ENCODE results near the gene HSD17B12.

DNA sequence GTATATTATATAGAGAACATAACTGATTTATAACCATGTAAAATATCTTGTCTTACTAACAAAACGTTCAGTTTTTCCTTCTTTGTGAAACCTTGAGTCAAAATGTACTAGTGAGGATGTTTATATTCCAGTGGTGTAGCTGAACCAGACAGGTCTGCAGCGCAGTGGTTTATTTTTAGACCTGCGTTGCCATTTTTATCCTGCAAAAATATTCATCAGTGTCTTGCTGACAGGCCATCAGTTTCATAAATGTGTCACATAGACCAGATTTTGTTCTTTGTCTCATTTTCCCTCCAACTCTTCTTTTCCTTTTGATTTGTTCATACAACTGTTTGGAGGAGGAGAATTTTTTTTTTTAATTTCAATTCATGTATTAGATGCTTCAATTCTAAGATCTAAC lies 43.1 kb downstream of the HSD17B12 start:
- TF ChIP-seq, protein P1, sequence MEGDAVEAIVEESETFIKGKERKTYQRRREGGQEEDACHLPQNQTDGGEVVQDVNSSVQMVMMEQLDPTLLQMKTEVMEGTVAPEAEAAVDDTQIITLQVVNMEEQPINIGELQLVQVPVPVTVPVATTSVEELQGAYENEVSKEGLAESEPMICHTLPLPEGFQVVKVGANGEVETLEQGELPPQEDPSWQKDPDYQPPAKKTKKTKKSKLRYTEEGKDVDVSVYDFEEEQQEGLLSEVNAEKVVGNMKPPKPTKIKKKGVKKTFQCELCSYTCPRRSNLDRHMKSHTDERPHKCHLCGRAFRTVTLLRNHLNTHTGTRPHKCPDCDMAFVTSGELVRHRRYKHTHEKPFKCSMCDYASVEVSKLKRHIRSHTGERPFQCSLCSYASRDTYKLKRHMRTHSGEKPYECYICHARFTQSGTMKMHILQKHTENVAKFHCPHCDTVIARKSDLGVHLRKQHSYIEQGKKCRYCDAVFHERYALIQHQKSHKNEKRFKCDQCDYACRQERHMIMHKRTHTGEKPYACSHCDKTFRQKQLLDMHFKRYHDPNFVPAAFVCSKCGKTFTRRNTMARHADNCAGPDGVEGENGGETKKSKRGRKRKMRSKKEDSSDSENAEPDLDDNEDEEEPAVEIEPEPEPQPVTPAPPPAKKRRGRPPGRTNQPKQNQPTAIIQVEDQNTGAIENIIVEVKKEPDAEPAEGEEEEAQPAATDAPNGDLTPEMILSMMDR (IDR thresholded peaks at IDR 0.05), result no peak
- no peak for TF ChIP-seq POLR2A (IDR thresholded peaks at IDR 0.05)
